ENCODE results near the gene DNAH10. TPM values are rescaled to one million over a fixed set of nuclear protein-coding genes. Genes with fewer than 3 reads are reported as not detected.

DNAH10 gene
- total RNA-seq, 1 donor: 0.21 TPM

- Histone ChIP-seq H3K9me3 (ENCODE audit: low read depth, low read length) (no peaks in the 10 kb centered on the region), H3K4me3 (ENCODE audit: low read length) (no peak overlapping the region), H3K27me3 (ENCODE audit: insufficient read depth, low read length) (no peaks in the 10 kb centered on the region), H3K4me1 (ENCODE audit: insufficient read depth, low read length) (no peaks in the 10 kb centered on the region)
Observed at GRCh38 chr12:123836292-123836691, 74.2 kb downstream of the DNAH10 start.

- Histone ChIP-seq H3K9me3 (ENCODE audit: low read depth, low read length) (no peaks in the 10 kb centered on the region), H3K4me3 (ENCODE audit: low read length) (no peak overlapping the region), H3K27me3 (ENCODE audit: insufficient read depth, low read length) (no peaks in the 10 kb centered on the region), H3K4me1 (ENCODE audit: insufficient read depth, low read length) (no peaks in the 10 kb centered on the region)
Observed at GRCh38 chr12:123839826-123840225, 77.7 kb downstream of the DNAH10 start.

GRCh38 chr12:123840765-123841425, 78.8 kb downstream of the DNAH10 start:
- H3K27me3 ChIP-seq (ENCODE audit: insufficient read depth, low read length): no peaks in the 10 kb centered on the region
- no peaks in the 10 kb centered on the region for H3K4me1 ChIP-seq (ENCODE audit: insufficient read depth, low read length)
- no peak overlapping the region for H3K4me3 ChIP-seq (ENCODE audit: low read length)
- H3K9me3 ChIP-seq (ENCODE audit: low read depth, low read length): no peaks in the 10 kb centered on the region

GRCh38 chr12:123843912-123844748, 82.0 kb downstream of the DNAH10 start:
- Histone ChIP-seq H3K9me3 (ENCODE audit: low read depth, low read length) (no peaks in the 10 kb centered on the region), H3K27me3 (ENCODE audit: insufficient read depth, low read length) (no peaks in the 10 kb centered on the region), H3K4me1 (ENCODE audit: insufficient read depth, low read length) (no peaks in the 10 kb centered on the region), H3K4me3 (ENCODE audit: low read length) (no peak overlapping the region)

GRCh38 chr12:123845881-123846280, 83.8 kb downstream of the DNAH10 start:
- Histone ChIP-seq H3K27me3 (ENCODE audit: insufficient read depth, low read length) (no peaks in the 10 kb centered on the region), H3K4me3 (ENCODE audit: low read length) (no peak overlapping the region), H3K9me3 (ENCODE audit: low read depth, low read length) (no peaks in the 10 kb centered on the region), H3K4me1 (ENCODE audit: insufficient read depth, low read length) (no peaks in the 10 kb centered on the region)

- Histone ChIP-seq H3K4me3 (ENCODE audit: low read length) (no peak overlapping the region), H3K27me3 (ENCODE audit: insufficient read depth, low read length) (no peaks in the 10 kb centered on the region), H3K9me3 (ENCODE audit: low read depth, low read length) (no peaks in the 10 kb centered on the region), H3K4me1 (ENCODE audit: insufficient read depth, low read length) (no peaks in the 10 kb centered on the region)
Observed at GRCh38 chr12:123846340-123846739, 84.2 kb downstream of the DNAH10 start.

GRCh38 chr12:123847019-123847418, 84.9 kb downstream of the DNAH10 start:
- Histone ChIP-seq H3K27me3 (ENCODE audit: insufficient read depth, low read length) (no peaks in the 10 kb centered on the region), H3K4me3 (ENCODE audit: low read length) (no peak overlapping the region), H3K9me3 (ENCODE audit: low read depth, low read length) (no peaks in the 10 kb centered on the region), H3K4me1 (ENCODE audit: insufficient read depth, low read length) (no peaks in the 10 kb centered on the region)

- no peaks in the 10 kb centered on the region for H3K4me1 ChIP-seq (ENCODE audit: insufficient read depth, low read length)
- no peaks in the 10 kb centered on the region for H3K27me3 ChIP-seq (ENCODE audit: insufficient read depth, low read length)
- no peak overlapping the region for H3K4me3 ChIP-seq (ENCODE audit: low read length)
- no peaks in the 10 kb centered on the region for H3K9me3 ChIP-seq (ENCODE audit: low read depth, low read length)
Observed at GRCh38 chr12:123847876-123848275, 85.8 kb downstream of the DNAH10 start.

- Histone ChIP-seq H3K4me3 (ENCODE audit: low read length) (no peak overlapping the region), H3K27me3 (ENCODE audit: insufficient read depth, low read length) (no peaks in the 10 kb centered on the region), H3K9me3 (ENCODE audit: low read depth, low read length) (no peaks in the 10 kb centered on the region), H3K4me1 (ENCODE audit: insufficient read depth, low read length) (no peaks in the 10 kb centered on the region)
Observed at GRCh38 chr12:123849517-123849916, 87.4 kb downstream of the DNAH10 start.

GRCh38 chr12:123850246-123851134, 88.4 kb downstream of the DNAH10 start:
- no peaks in the 10 kb centered on the region for H3K4me1 ChIP-seq (ENCODE audit: insufficient read depth, low read length)
- H3K4me3 ChIP-seq (ENCODE audit: low read length): no peak overlapping the region
- no peaks in the 10 kb centered on the region for H3K27me3 ChIP-seq (ENCODE audit: insufficient read depth, low read length)
- no peaks in the 10 kb centered on the region for H3K9me3 ChIP-seq (ENCODE audit: low read depth, low read length)

- Histone ChIP-seq H3K27me3 (ENCODE audit: insufficient read depth, low read length) (no peaks in the 10 kb centered on the region), H3K4me3 (ENCODE audit: low read length) (no peak overlapping the region), H3K4me1 (ENCODE audit: insufficient read depth, low read length) (no peaks in the 10 kb centered on the region), H3K9me3 (ENCODE audit: low read depth, low read length) (no peaks in the 10 kb centered on the region)
Observed at GRCh38 chr12:123853396-123854070, 91.4 kb downstream of the DNAH10 start.

GRCh38 chr12:123854232-123854631, 92.1 kb downstream of the DNAH10 start:
- H3K4me3 ChIP-seq (ENCODE audit: low read length): no peak overlapping the region
- H3K4me1 ChIP-seq (ENCODE audit: insufficient read depth, low read length): no peaks in the 10 kb centered on the region
- no peaks in the 10 kb centered on the region for H3K27me3 ChIP-seq (ENCODE audit: insufficient read depth, low read length)
- H3K9me3 ChIP-seq (ENCODE audit: low read depth, low read length): no peaks in the 10 kb centered on the region

- H3K4me1 ChIP-seq (ENCODE audit: insufficient read depth, low read length): no peaks in the 10 kb centered on the region
- H3K9me3 ChIP-seq (ENCODE audit: low read depth, low read length): no peaks in the 10 kb centered on the region
- no peak overlapping the region for H3K4me3 ChIP-seq (ENCODE audit: low read length)
- H3K27me3 ChIP-seq (ENCODE audit: insufficient read depth, low read length): no peaks in the 10 kb centered on the region
Observed at GRCh38 chr12:123854918-123855317, 92.8 kb downstream of the DNAH10 start.

- H3K9me3 ChIP-seq (ENCODE audit: low read depth, low read length): no peaks in the 10 kb centered on the region
Observed at GRCh38 chr12:123856681-123857080, 94.6 kb downstream of the DNAH10 start.

More at GRCh38 chr12:123856681-123857080, 94.6 kb downstream of the DNAH10 start:
- Histone ChIP-seq H3K4me3 (ENCODE audit: low read length) (no peak overlapping the region), H3K27me3 (ENCODE audit: insufficient read depth, low read length) (no peaks in the 10 kb centered on the region), H3K4me1 (ENCODE audit: insufficient read depth, low read length) (no peaks in the 10 kb centered on the region)
